Keratinocyte (primary cell): ENCODE measurements around the gene TWIST1.

ENCODE experiments used
- EZH2 ChIP-seq: IDR thresholded peaks from one replicate; pipeline ENCODE4 v1.6.1; 2012; ENCODE audit warnings: inconsistent platforms, mild to moderate bottlenecking, low read length, moderate library complexity
- TF ChIP-seq, protein P1 (sequence below), 3 experiments: IDR thresholded peaks in 1 of 3; conservative IDR thresholded peaks in 1 of 3; optimal IDR thresholded peaks in 1 of 3; 2 replicates in 2 of 3; 3 replicates in 1 of 3; pipeline versions ENCODE3 to v1.5.1; 2011; ENCODE audit warnings: low read length in 3 of 3, mild to moderate bottlenecking in 3 of 3, moderate library complexity in 2 of 3, control low read depth in 1 of 3, inconsistent platforms in 1 of 3; ENCODE audit not compliant: insufficient read depth in 2 of 3; ENCODE audit errors: extremely low read depth in 1 of 3

DNA sequence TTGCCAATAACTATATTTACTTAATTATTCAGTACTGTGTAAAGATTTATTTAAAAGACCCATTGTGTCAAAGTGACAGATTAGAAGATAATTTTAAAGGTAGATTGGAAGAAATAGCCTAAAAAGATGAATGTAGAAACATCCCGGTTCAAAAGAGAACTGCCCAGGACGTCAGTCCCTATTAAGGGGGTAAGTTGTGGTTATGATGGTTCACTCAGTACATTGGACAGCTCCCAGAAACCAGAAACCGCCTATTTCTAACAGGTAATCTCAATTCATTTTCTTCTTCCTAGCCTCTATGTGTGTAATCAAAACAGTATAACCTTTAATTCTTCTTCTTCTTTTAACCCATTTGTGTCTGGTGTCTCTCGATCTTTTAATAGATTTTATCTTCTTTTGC, 29.3 kb upstream of the TWIST1 start:
- TF ChIP-seq, protein P1, sequence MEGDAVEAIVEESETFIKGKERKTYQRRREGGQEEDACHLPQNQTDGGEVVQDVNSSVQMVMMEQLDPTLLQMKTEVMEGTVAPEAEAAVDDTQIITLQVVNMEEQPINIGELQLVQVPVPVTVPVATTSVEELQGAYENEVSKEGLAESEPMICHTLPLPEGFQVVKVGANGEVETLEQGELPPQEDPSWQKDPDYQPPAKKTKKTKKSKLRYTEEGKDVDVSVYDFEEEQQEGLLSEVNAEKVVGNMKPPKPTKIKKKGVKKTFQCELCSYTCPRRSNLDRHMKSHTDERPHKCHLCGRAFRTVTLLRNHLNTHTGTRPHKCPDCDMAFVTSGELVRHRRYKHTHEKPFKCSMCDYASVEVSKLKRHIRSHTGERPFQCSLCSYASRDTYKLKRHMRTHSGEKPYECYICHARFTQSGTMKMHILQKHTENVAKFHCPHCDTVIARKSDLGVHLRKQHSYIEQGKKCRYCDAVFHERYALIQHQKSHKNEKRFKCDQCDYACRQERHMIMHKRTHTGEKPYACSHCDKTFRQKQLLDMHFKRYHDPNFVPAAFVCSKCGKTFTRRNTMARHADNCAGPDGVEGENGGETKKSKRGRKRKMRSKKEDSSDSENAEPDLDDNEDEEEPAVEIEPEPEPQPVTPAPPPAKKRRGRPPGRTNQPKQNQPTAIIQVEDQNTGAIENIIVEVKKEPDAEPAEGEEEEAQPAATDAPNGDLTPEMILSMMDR (optimal IDR thresholded peaks at IDR 0.05 in 1 of 3, IDR thresholded peaks at IDR 0.05 in 1 of 3, conservative IDR thresholded peaks at IDR 0.05 in 1 of 3; ENCODE audit: extremely low read depth in 1 of 3, insufficient read depth in 2 of 3, low read length in 3 of 3): no peak
- TF ChIP-seq EZH2: no peak
